Measurements from ENCODE around the gene PABPN1L. TPM values are rescaled to one million over a fixed set of nuclear protein-coding genes. Genes with fewer than 3 reads are reported as not detected.

The PABPN1L gene
- total and polyA plus RNA-seq, 2 of the 13 experiments (the other 11 are each of a cell fraction or from before 2014, with no cell fraction given): not detected

DNA sequence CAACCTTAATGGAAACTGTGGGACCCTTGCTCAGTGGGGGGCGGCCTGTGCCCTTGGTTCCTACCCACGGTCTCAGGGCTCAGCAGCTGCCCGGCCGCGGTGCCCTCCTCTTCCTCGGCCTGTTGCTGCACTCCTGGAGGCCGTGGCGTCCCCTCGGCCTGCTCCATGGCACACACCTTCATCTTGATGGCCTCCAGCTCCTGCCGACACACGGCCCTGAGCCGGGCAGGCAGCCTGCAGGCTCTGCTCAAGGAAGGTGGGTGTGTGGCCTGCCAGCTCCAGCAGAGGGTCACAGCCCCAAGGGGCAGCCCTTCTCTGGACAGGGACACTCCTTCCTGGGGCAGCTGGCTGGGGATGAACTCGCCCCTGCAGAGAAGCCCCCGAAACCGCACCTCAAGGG is 718 bp downstream of the PABPN1L start:
- TF ChIP-seq PITX1 (CRISPR knock-in tag; IDR thresholded peaks at IDR 0.05) (no peak), POLR2A (IDR thresholded peaks at IDR 0.05; ENCODE audit: insufficient read depth in 1 of 2, low read depth in 2 of 2, low read length in 2 of 2) (no peak)
- TF ChIP-seq, protein P1, sequence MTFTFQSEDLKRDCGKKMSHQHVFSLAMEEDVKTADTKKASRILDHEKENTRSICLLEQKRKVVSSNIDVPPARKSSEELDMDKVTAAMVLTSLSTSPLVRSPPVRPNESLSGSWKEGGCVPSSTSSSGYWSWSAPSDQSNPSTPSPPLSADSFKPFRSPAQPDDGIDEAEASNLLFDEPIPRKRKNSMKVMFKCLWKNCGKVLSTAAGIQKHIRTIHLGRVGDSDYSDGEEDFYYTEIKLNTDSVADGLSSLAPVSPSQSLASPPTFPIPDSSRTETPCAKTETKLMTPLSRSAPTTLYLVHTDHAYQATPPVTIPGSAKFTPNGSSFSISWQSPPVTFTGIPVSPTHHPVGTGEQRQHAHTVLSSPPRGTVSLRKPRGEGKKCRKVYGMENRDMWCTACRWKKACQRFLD (CRISPR knock-in tag; IDR thresholded peaks at IDR 0.05; ENCODE audit: borderline replicate concordance): 0 out of 2 replicates have a peak, but pooled peaks have one; percentile 19
- TF ChIP-seq, protein P2, sequence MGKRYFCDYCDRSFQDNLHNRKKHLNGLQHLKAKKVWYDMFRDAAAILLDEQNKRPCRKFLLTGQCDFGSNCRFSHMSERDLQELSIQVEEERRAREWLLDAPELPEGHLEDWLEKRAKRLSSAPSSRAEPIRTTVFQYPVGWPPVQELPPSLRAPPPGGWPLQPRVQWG (CRISPR knock-in tag; IDR thresholded peaks at IDR 0.05; ENCODE audit: borderline replicate concordance, low read depth): no peak
- no peaks in the 10 kb centered on the region for H3K4me1 ChIP-seq (ENCODE audit: insufficient read depth, low read length)
- ATAC-seq: peak; percentile 30
- ChIA-PET CTCF (ENCODE audit: low intra/inter-chr PET ratio, low total read pairs) (no interaction called here), POLR2A (no interaction called here)
- H3K36me3 ChIP-seq (replicated peaks in 1 of 2; ENCODE audit: control insufficient read depth in 1 of 2, insufficient read depth in 2 of 2, low read length in 2 of 2): peaks cover 2 to 3% of the 10 kb centered on the region in 2 experiments; a peak in 2 of 5 replicates
- in situ Hi-C loops (cut with HindIII; ENCODE audit: extremely low pct_ligation_motif_present, low pct_unique_long_range_greater_than_20kb) (no loop called here), intact Hi-C loops (cut with micrococcal nuclease; ENCODE audit: unreplicated experiment) (no loop called here)
- H3K27ac ChIP-seq (ENCODE audit: extremely low read length, insufficient read depth, low read length): no peak overlapping the region
- WGBS (ENCODE audit: low lambda C conversion rate): 40% methylated on average over 7 of the region's 15 CpGs
- H3K9ac ChIP-seq (ENCODE audit: insufficient read depth, low read depth, low read length): no peak overlapping the region
- no peak for DNase-seq (ENCODE audit: low spot score)
- no peak overlapping the region for H3K4me2 ChIP-seq (ENCODE audit: low read depth, low read length)
- no TSS peak for BruUV-seq (replicated peaks)
- no peaks in the 10 kb centered on the region for H3K79me2 ChIP-seq (ENCODE audit: insufficient read depth, low read length)
- no peaks in the 10 kb centered on the region for H4K20me1 ChIP-seq (ENCODE audit: insufficient read depth, low read length)
- peaks cover 25 to 56% of the 10 kb centered on the region in 2 experiments; a peak in 4 of 5 replicates for H3K27me3 ChIP-seq (ENCODE audit: control insufficient read depth in 1 of 2, insufficient read depth in 2 of 2, low read length in 2 of 2)
- no peak for FAIRE-seq
- no peak overlapping the region for H2AFZ ChIP-seq (ENCODE audit: low read length)
- H3K9me3 ChIP-seq (ENCODE audit: low read length): no peaks in the 10 kb centered on the region
- H3K4me3 ChIP-seq (replicated peaks in 1 of 3; ENCODE audit: insufficient read depth in 1 of 3, low read depth in 2 of 3, low read length in 3 of 3): no peak overlapping the region

DNA sequence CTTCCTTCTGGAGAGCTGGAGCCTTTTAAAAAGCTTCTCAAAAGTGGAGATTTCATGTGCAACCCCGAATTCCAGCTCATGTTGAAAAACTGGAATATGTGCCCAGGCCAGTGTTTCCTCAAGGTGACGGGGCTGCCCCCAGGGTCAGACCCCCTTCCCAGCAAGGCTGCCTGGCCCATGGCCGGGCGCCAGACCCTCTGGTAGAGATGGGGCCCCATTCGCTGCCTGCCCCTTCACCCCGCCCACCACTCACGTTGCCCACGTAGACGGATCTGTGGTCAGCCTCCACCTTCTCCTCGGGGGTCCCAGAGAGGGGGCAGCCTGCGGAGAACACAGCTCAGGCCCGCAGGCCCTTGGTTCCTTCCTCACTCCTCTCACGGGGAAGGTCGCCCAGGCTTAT is 1.1 kb downstream of the PABPN1L start:
- no peak overlapping the region for H3K4me2 ChIP-seq (ENCODE audit: low read depth, low read length)
- no peak overlapping the region for H3K9ac ChIP-seq (ENCODE audit: insufficient read depth, low read depth, low read length)
- no peaks in the 10 kb centered on the region for H4K20me1 ChIP-seq (ENCODE audit: insufficient read depth, low read length)
- H3K27ac ChIP-seq (ENCODE audit: extremely low read length, insufficient read depth, low read length): no peak overlapping the region
- H3K79me2 ChIP-seq (ENCODE audit: insufficient read depth, low read length): no peaks in the 10 kb centered on the region
- H3K27me3 ChIP-seq (ENCODE audit: control insufficient read depth in 1 of 2, insufficient read depth in 2 of 2, low read length in 2 of 2): peaks cover 21 to 52% of the 10 kb centered on the region in 2 experiments; a peak in 4 of 5 replicates
- H3K36me3 ChIP-seq (replicated peaks in 1 of 2; ENCODE audit: control insufficient read depth in 1 of 2, insufficient read depth in 2 of 2, low read length in 2 of 2): peaks cover 6 to 8% of the 10 kb centered on the region in 2 experiments; a peak in 4 of 5 replicates
- no peak for FAIRE-seq
- CTCF ChIA-PET (ENCODE audit: low intra/inter-chr PET ratio, low total read pairs): no interaction called here
- in situ Hi-C loops (cut with HindIII; ENCODE audit: extremely low pct_ligation_motif_present, low pct_unique_long_range_greater_than_20kb): no loop called here
- ATAC-seq: no peak
- intact Hi-C loops (cut with micrococcal nuclease; ENCODE audit: unreplicated experiment): no loop called here
- H3K4me3 ChIP-seq (replicated peaks in 1 of 3; ENCODE audit: insufficient read depth in 1 of 3, low read depth in 2 of 3, low read length in 3 of 3): no peak overlapping the region
- H2AFZ ChIP-seq (ENCODE audit: low read length): no peak overlapping the region
- H3K4me1 ChIP-seq (ENCODE audit: insufficient read depth, low read length): no peaks in the 10 kb centered on the region
- WGBS (ENCODE audit: low lambda C conversion rate): 14% methylated on average over 4 of the region's 14 CpGs
- BruUV-seq (replicated peaks): no TSS peak
- POLR2A ChIA-PET: no interaction called here
- H3K9me3 ChIP-seq (ENCODE audit: low read length): no peaks in the 10 kb centered on the region
- DNase-seq (ENCODE audit: low spot score): no peak
- TF ChIP-seq, protein P3, sequence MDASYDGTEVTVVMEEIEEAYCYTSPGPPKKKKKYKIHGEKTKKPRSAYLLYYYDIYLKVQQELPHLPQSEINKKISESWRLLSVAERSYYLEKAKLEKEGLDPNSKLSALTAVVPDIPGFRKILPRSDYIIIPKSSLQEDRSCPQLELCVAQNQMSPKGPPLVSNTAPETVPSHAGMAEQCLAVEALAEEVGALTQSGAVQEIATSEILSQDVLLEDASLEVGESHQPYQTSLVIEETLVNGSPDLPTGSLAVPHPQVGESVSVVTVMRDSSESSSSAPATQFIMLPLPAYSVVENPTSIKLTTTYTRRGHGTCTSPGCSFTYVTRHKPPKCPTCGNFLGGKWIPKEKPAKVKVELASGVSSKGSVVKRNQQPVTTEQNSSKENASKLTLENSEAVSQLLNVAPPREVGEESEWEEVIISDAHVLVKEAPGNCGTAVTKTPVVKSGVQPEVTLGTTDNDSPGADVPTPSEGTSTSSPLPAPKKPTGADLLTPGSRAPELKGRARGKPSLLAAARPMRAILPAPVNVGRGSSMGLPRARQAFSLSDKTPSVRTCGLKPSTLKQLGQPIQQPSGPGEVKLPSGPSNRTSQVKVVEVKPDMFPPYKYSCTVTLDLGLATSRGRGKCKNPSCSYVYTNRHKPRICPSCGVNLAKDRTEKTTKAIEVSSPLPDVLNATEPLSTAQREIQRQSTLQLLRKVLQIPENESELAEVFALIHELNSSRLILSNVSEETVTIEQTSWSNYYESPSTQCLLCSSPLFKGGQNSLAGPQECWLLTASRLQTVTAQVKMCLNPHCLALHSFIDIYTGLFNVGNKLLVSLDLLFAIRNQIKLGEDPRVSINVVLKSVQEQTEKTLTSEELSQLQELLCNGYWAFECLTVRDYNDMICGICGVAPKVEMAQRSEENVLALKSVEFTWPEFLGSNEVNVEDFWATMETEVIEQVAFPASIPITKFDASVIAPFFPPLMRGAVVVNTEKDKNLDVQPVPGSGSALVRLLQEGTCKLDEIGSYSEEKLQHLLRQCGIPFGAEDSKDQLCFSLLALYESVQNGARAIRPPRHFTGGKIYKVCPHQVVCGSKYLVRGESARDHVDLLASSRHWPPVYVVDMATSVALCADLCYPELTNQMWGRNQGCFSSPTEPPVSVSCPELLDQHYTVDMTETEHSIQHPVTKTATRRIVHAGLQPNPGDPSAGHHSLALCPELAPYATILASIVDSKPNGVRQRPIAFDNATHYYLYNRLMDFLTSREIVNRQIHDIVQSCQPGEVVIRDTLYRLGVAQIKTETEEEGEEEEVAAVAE (CRISPR knock-in tag; IDR thresholded peaks at IDR 0.05; ENCODE audit: borderline replicate concordance): no peak
- no peak for TF ChIP-seq ZNF7 (CRISPR knock-in tag; IDR thresholded peaks at IDR 0.05)
- TF ChIP-seq ZNF180 (CRISPR knock-in tag; IDR thresholded peaks at IDR 0.05; ENCODE audit: borderline replicate concordance, low read depth): no peak
- no peak for TF ChIP-seq ZNF44 (CRISPR knock-in tag; IDR thresholded peaks at IDR 0.05)
- TF ChIP-seq ZBTB7A (CRISPR knock-in tag; IDR thresholded peaks at IDR 0.05): no peak
- TF ChIP-seq ZBTB42 (CRISPR knock-in tag; IDR thresholded peaks at IDR 0.05): no peak
- TF ChIP-seq ZNF770 (CRISPR knock-in tag; IDR thresholded peaks at IDR 0.05): no peak

Measured in HepG2 (cell line).